ENCODE data around the gene RABAC1. TPM values are rescaled to one million over a fixed set of nuclear protein-coding genes. Genes with fewer than 3 reads are reported as not detected.

The RABAC1 gene
- total RNA-seq, 1 experiment from 2014 or later = 198 TPM

DNA sequence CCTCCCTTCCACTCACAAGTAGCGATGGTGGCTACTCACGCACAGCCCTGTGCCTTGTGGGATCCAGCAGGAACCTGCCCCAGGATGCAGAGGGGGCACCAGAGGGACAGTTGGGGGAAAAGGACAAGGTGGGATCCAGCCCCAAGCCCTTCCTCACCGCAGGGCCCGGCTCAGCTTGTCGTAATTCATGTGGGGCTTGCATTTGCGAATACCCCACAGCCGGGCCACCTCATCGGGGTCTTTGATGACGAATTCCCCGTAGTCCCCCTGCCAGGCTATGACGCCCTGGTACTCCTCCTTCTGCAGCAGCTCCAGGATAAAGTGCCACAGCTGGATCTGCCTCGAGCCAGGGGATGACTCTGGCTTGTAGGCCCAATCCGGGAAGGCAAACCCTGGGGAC is 49.4 kb downstream of the RABAC1 start:
- DNase-seq (ENCODE audit: low spot score) = no peak
- in situ Hi-C loops (cut with HindIII; ENCODE audit: low sequenced_read_pairs) = no loop called here

DNA sequence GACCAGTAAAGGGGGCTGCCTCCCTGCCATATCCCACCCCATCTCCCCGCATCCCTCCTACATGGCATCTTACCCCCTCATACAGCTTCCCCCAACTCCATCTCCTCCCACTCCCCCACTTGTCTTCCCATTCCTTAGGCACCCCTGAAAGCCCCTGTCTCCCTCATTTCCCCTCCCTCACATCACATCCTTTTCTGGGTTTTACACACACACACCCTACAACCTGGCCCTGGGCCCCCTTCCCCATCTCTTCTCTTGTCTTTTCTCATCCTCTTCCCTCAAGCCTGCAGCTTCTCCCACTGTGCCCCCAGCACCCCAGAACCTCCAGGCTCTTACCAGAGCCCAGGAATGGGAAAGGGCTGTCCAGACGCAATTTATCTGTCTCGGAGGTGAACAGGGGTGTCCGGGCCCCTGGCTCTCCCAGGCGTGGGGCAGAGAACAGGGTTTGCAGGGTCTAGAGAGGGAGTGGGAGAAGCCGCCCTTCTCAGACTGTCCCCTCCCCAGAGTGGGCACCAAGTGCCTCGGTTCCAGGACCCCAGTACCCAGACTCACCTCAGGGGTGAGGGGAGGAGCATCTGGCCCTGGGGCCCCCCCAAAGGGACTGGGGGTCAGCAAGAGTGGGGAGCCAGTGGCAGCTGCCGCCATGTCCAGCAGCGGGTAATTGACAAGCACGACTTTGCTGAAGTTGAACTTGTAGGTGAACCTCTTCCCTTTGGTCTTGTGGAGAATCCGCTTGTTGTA is 50.2 kb downstream of the RABAC1 start:
- DNase-seq (ENCODE audit: low spot score) = no peak
- in situ Hi-C loops (cut with HindIII; ENCODE audit: low sequenced_read_pairs) = no loop called here

DNA sequence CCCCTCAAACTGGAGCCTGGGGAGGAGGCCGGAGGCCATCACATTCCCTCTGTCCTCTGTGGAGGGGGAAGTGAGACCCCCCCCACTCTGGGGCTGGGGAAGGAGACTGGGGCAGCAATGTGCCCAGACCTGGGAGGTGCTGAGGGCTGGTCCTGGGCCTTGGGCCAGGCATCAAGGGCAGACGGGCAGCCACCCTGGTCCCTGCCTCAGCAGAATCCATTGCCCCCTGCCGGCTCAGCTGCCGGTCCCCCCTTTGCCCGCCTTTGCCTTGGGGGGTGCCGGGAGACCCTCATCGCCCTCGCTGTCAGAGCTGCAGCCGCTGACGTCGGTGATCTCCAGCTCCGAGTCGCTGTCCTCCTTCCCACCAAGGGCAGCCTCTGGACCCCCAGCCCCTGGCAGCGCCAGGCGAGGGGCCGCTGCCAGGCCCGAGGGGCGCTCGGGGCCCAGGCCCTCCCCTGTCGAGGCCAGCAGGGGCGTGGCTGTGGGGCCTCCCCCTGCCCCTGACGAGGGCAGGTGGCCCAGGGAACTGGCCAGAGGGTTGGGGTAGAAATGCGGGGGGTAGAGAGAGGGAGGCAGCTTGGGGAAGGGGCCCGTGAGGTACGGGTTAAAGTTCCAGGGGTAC is 51.0 kb downstream of the RABAC1 start:
- in situ Hi-C loops (cut with HindIII; ENCODE audit: low sequenced_read_pairs) = no loop called here
- DNase-seq (ENCODE audit: low spot score) = no peak

DNA sequence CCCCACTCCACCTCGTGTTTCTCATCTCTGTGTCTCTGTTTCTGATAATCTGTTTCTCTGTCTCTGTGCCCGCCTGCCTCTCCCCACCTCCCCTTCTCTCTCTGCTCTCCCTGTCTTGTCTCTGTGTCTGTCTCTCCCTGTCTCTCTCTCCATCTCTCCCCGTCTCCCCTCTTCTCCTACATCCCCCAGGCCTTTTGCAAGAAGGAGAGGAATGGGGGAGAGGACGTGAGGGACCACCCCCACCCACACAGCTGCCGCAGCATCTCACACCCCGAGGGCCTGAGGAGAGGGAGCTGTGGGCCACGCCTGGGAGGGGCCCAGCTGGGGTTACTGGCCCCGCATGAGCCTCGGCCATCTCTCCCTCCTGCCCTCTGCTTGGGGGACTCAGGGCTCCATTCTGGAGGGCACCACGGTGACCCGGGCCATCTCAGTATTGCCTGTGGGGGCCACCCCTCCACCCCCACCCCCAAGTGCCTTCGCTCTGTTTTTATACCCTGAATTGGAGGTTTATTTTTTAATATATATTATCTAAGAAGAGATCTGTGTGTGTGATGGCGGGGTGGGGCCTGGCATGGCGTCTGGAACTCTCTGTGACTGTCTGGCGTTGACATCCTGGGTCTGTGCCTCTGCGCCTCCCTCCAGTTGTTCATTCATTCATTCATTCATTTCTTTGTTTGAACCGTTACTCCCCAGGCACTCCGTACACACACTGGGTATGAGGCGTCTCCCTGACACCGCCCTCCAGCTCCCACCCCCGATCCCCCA is 52.0 kb downstream of the RABAC1 start:
- no peak for DNase-seq (ENCODE audit: low spot score)
- in situ Hi-C loops (cut with HindIII; ENCODE audit: low sequenced_read_pairs) = no loop called here

Other genes with a start within 250 kb of the RABAC1 start
- gene CEACAM6, start 203.8 kb downstream of the RABAC1 start, total RNA-seq (2014; rRNA removed; shearing (Covaris generic)) = not detected in 2 replicates
- gene CEACAM3, start 162.7 kb downstream of the RABAC1 start, total RNA-seq (2014; rRNA removed; shearing (Covaris generic)) = not detected in 2 replicates
- gene LYPD4, start 114.6 kb downstream of the RABAC1 start, total RNA-seq (2014; rRNA removed; shearing (Covaris generic)) = not detected in 2 replicates
- not detected in 2 replicates for gene DMRTC2, start 114.3 kb downstream of the RABAC1 start, total RNA-seq (2014; rRNA removed; shearing (Covaris generic))
- gene RPS19, start 99.1 kb downstream of the RABAC1 start, total RNA-seq (2014; rRNA removed; shearing (Covaris generic)) = 3,257 and 3,896 TPM in 2 replicates
- 1.0 and 1.4 TPM in 2 replicates for gene CD79A, start 82.0 kb downstream of the RABAC1 start, total RNA-seq (2014; rRNA removed; shearing (Covaris generic))
- gene ARHGEF1, start 76.1 kb downstream of the RABAC1 start, total RNA-seq (2014; rRNA removed; shearing (Covaris generic)) = 33.0 and 43.6 TPM in 2 replicates
- gene ERFL, start 30.9 kb downstream of the RABAC1 start, total RNA-seq (2014; rRNA removed; shearing (Covaris generic)) = not detected in 2 replicates
- 1.2 and 2.7 TPM in 2 replicates for gene ATP1A3, start 34.9 kb upstream of the RABAC1 start, total RNA-seq (2014; rRNA removed; shearing (Covaris generic))
- 0.49 and 1.1 TPM in 2 replicates for gene GRIK5, start 110.9 kb upstream of the RABAC1 start, total RNA-seq (2014; rRNA removed; shearing (Covaris generic))
- gene ZNF574, start 116.8 kb upstream of the RABAC1 start, total RNA-seq (2014; rRNA removed; shearing (Covaris generic)) = 22.4 and 22.7 TPM in 2 replicates
- not detected in 2 replicates for gene POU2F2, start 173.1 kb upstream of the RABAC1 start, total RNA-seq (2014; rRNA removed; shearing (Covaris generic))

Measured in G401 (cell line).